ENCODE results near the gene UTP25. TPM values are rescaled to one million over a fixed set of nuclear protein-coding genes. Genes with fewer than 3 reads are reported as not detected.
"Not testable (repeated sequence)": the region's sequence is repeated elsewhere in the genome, so short reads cannot be mapped to it uniquely, and the experiment has no call there.

The UTP25 gene
- total RNA-seq, 1 donor from 2014 or later, result 6.4 TPM

DNA sequence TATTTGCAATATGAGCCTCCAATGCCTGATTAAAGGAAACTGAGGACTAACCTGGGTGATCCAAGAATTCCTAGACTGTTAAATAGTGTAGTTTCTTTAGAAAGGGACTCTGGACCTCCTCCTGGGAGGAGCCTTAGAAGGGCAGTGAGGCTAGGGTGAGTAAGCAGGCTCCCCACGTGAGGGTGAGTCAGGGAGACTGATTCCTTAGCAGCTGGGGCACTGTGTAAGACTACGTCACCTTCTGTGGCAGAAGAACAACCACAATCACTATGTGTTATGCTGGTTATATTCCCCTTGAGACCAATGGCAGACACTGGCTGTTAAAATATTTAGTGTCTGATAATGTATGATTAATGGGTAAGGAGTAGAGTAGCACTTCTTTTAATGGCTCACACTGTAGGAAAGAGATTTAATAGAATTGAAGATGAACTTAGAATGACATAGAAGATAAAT lies 56.9 kb downstream of the UTP25 start:
- Histone ChIP-seq H4K20me1 (ENCODE audit: low read depth) (no peaks in the 10 kb centered on the region), H3K27ac (no peak overlapping the region), H3K36me3 (no peaks in the 10 kb centered on the region), H3F3A (ENCODE audit: low read depth) (peaks cover 7% of the 10 kb centered on the region), H3K4me1 (peaks cover 14% of the 10 kb centered on the region), H2AFZ (replicated peaks) (no peak overlapping the region), H3K9ac (no peak overlapping the region), H3K4me2 (no peak overlapping the region), H3K27me3 (no peaks in the 10 kb centered on the region), H3K9me3 (ENCODE audit: low read depth) (no peaks in the 10 kb centered on the region), H3K79me2 (ENCODE audit: low read depth) (no peaks in the 10 kb centered on the region), H3K4me3 (no peak overlapping the region)
- peaks cover 21% of the 10 kb centered on the region for H3K4me1 Mint-ChIP-seq
- H3K36me3 Mint-ChIP-seq, result no peaks in the 10 kb centered on the region
- no peak overlapping the region for H3K27ac Mint-ChIP-seq
- peaks cover 2% of the 10 kb centered on the region for H3K9me3 Mint-ChIP-seq
- H3K4me3 Mint-ChIP-seq, result no peak overlapping the region
- H3K27me3 Mint-ChIP-seq (ENCODE audit: insufficient read depth, low read depth), result peaks cover 2% of the 10 kb centered on the region
- TF ChIP-seq EZH2 (IDR thresholded peaks at IDR 0.05), result no peak
- no peak for TF ChIP-seq EZH2phosphoT487 (IDR thresholded peaks at IDR 0.05)
- TF ChIP-seq CTCF (IDR thresholded peaks at IDR 0.05), result no peak
- no peak for DNase-seq (ENCODE audit: low spot score)

DNA sequence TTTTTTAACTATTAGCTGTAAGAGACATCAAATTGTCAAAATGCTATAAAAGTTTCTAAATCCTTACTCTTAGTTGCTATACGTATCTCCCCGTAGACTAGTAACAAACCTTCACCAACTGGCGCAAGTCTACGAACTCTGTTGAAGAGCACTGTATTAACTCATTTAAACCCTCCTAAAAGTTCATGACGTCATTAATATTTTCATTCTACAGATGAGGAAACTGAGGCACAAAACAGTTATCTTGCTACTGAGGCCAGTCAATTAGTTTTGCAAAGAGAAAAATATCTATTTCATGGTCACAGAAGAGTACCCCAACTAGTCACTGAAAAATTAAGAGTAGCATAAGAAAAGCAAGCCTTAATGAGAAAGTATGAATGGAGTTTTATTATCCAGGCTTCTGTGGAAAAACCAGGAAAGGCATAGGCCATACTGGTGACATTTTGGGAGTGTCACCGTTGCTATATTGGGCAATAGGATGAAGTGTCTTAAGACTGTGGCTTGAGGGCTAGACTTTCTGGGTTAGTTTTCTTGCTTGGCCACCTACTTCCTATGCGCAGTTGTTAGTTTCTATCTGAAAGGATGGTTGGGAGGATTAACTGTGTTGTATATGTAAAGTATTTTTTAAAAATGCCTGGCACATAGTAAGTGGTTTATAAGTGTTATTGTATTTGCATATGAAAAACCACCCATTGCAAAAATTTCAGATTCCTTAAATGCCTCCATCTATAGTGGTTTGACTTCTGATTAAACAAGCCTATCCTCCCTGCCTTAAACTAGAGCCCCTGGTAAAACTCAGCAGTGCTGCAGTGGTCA lies 57.8 kb downstream of the UTP25 start:
- peaks cover 2% of the 10 kb centered on the region for H3K9me3 Mint-ChIP-seq
- Histone ChIP-seq H3K4me3 (no peak overlapping the region), H3K36me3 (no peaks in the 10 kb centered on the region), H3K9me3 (ENCODE audit: low read depth) (no peaks in the 10 kb centered on the region), H3K27ac (no peak overlapping the region), H4K20me1 (ENCODE audit: low read depth) (no peaks in the 10 kb centered on the region), H3K4me2 (no peak overlapping the region), H3K27me3 (no peaks in the 10 kb centered on the region), H3K79me2 (ENCODE audit: low read depth) (no peaks in the 10 kb centered on the region), H3K9ac (no peak overlapping the region), H3K4me1 (peaks cover 14% of the 10 kb centered on the region), H2AFZ (replicated peaks) (no peak overlapping the region), H3F3A (ENCODE audit: low read depth) (peaks cover 7% of the 10 kb centered on the region)
- TF ChIP-seq CTCF (IDR thresholded peaks at IDR 0.05) (no peak), EZH2phosphoT487 (IDR thresholded peaks at IDR 0.05) (no peak), EZH2 (IDR thresholded peaks at IDR 0.05) (no peak)
- no peak overlapping the region for H3K4me3 Mint-ChIP-seq
- peaks cover 2% of the 10 kb centered on the region for H3K27me3 Mint-ChIP-seq (ENCODE audit: insufficient read depth, low read depth)
- H3K36me3 Mint-ChIP-seq, result no peaks in the 10 kb centered on the region
- no peak overlapping the region for H3K27ac Mint-ChIP-seq
- no peak for DNase-seq (ENCODE audit: low spot score)
- H3K4me1 Mint-ChIP-seq, result peaks cover 21% of the 10 kb centered on the region

- Mint-ChIP-seq H3K4me1 (peaks cover 21% of the 10 kb centered on the region), H3K27me3 (ENCODE audit: insufficient read depth, low read depth) (peaks cover 2% of the 10 kb centered on the region)
- DNase-seq (ENCODE audit: low spot score), result no peak
These were observed 58.4 kb downstream of the UTP25 start for GRCh38 chr1:209886219-209886536.

GRCh38 chr1:209888291-209889076 lies 60.7 kb downstream of the UTP25 start:
- H3K4me3 ChIP-seq; H3K36me3 ChIP-seq; H3K4me3 Mint-ChIP-seq; H2AFZ ChIP-seq (replicated peaks); H3K27ac ChIP-seq; H3K27me3 Mint-ChIP-seq (ENCODE audit: insufficient read depth, low read depth); H3K79me2 ChIP-seq (ENCODE audit: low read depth); H3K27ac Mint-ChIP-seq; H3K4me2 ChIP-seq; H4K20me1 ChIP-seq (ENCODE audit: low read depth); H3K4me1 Mint-ChIP-seq; H3K9me3 Mint-ChIP-seq; H3K9ac ChIP-seq; H3K9me3 ChIP-seq (ENCODE audit: low read depth); DNase-seq (ENCODE audit: low spot score); H3K27me3 ChIP-seq; H3K36me3 Mint-ChIP-seq; H3F3A ChIP-seq (ENCODE audit: low read depth): not testable (repeated sequence)
- H3K4me1 ChIP-seq, result peaks cover 11% of the 10 kb centered on the region

More at GRCh38 chr1:209886219-209886536, 58.4 kb downstream of the UTP25 start:
- Histone ChIP-seq H3K27ac (no peak overlapping the region), H3K9ac (no peak overlapping the region), H3K9me3 (ENCODE audit: low read depth) (no peaks in the 10 kb centered on the region), H3F3A (ENCODE audit: low read depth) (peaks cover 7% of the 10 kb centered on the region), H2AFZ (replicated peaks) (no peak overlapping the region), H3K4me3 (no peak overlapping the region), H4K20me1 (ENCODE audit: low read depth) (no peaks in the 10 kb centered on the region), H3K4me1 (peaks cover 14% of the 10 kb centered on the region), H3K79me2 (ENCODE audit: low read depth) (no peaks in the 10 kb centered on the region), H3K27me3 (no peaks in the 10 kb centered on the region), H3K4me2 (no peak overlapping the region), H3K36me3 (no peaks in the 10 kb centered on the region)
- H3K9me3 Mint-ChIP-seq, result peaks cover 2% of the 10 kb centered on the region
- TF ChIP-seq CTCF (IDR thresholded peaks at IDR 0.05), result no peak
- TF ChIP-seq EZH2phosphoT487 (IDR thresholded peaks at IDR 0.05), result no peak
- no peak for TF ChIP-seq EZH2 (IDR thresholded peaks at IDR 0.05)
- H3K4me3 Mint-ChIP-seq, result no peak overlapping the region
- H3K27ac Mint-ChIP-seq, result no peak overlapping the region
- H3K36me3 Mint-ChIP-seq, result no peaks in the 10 kb centered on the region

Data from neural progenitor cell (in vitro differentiated cells).